Activated CD8-positive, alpha-beta memory T cell treated with anti-CD3 and anti-CD28 coated beads for 24 hours (primary cell): ENCODE data around the gene LHX2.
A peak's percentile ranks its signal among the peaks of the same experiment; 100 is the strongest.

Source experiments
- DNase-seq: peaks from one replicate; pipeline ENCODE4 v3.0.0-alpha.2; 2020

LHX2 gene

DNA sequence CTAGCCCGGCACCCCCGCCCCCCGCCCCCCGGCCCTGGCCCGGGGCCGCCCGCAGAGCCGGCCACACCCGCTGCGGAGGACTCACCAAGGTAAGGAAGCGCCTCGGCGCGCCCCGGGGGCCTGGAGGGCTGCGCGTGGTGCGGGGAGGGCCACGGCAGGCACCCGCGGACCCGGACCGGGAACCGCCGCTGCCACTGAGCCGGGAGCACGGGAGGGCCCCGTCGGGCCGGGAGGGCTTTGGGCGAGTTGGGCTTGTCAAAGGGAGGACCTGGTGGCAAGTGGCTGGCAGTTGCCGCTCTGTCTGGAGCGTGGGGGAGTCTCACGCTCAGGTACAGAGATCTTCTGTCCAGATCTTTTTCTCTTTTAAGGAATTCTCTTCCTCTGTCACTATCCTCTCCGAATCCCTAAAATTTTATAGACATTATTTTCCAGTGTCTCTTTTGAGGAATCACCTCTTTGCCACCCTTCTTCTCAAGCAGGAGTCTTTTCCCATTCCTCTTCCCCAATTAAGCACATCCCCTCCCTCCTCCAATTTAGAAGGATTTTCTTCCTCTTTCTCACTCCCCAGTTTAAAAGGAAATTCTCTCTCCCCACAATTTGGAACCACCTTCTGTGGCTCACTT lies 11.3 kb upstream of the LHX2 start:
- DNase-seq, result no peak

DNA sequence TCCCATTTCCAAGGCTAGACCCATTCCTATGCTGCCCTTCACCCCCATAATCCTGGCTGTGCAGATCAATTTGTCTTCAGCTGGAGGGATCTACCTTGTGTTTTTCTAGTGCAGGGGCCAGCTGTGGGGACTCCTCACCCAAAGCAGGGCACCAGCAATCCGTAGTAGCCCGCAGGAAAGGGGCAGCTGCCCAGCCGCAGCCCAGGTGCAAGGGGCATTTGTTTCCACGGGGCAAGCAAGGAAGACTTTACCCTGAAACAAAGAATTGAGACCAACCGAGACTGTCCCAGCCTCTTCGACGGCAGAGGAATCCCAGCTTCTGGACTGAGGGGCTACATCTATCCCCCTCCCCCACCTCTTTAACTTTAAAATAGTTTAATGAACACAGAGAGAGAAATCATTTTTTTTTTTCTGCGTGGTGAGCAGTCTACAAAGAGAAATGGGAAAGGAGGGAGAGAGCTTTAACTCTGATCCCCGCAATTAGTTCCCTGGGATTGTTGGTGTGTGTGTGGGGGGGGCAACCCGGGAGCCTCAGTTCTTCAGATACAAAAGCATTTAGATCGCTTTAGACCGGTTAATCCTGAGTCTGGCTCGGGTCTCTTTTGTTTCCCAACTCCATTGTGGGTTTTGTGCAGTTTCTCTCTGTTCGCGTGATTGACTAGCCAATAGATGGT lies 10.6 kb upstream of the LHX2 start:
- DNase-seq, result no peak

DNA sequence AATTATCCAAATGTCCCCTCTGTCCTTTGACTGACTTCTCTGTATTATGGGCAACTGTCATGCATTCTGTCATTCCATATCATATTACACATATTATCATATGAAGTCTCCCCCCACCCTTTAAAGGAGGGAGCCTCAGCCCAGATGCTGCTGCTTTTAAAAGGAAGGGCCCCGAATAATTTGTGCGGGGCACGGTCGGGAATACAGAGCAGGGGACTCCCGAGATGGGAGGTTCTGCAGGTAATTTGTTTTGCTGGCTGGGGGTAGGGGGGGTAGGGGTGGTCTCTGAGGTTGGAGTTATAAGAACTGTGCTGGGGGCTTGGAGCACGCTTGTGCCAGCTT lies 10.1 kb upstream of the LHX2 start:
- no peak for DNase-seq

DNA sequence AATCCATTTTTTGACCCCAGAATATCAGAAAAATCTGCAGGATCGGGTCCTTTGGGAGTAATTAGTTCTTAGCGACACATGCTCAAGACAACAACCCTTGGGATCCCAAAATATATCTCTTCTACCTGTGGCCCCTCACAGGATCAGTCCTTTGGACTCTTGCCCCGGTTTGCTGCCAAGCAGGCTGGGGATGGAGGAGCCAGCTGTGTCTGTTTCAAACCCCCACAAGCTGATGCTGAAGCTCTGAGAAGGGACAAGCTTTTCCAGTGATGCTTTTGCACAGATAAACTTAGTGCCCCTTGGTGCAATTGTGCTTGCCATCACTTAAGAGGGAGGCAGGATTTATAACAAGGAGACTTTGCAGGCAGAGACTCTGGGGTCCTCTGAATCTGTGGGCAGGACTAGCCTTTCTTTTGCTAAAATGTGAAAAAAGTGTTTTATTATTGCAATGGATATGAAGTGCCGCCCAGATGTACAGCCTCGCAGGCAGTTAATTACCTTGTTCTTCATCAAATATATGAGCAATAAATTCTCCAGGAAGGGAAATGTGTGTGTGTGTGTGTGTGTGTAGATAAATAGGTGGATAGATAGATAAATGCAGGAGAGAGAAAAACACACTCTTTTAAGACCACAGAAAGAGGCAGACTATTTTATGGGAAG lies 9.6 kb upstream of the LHX2 start:
- no peak for DNase-seq

DNA sequence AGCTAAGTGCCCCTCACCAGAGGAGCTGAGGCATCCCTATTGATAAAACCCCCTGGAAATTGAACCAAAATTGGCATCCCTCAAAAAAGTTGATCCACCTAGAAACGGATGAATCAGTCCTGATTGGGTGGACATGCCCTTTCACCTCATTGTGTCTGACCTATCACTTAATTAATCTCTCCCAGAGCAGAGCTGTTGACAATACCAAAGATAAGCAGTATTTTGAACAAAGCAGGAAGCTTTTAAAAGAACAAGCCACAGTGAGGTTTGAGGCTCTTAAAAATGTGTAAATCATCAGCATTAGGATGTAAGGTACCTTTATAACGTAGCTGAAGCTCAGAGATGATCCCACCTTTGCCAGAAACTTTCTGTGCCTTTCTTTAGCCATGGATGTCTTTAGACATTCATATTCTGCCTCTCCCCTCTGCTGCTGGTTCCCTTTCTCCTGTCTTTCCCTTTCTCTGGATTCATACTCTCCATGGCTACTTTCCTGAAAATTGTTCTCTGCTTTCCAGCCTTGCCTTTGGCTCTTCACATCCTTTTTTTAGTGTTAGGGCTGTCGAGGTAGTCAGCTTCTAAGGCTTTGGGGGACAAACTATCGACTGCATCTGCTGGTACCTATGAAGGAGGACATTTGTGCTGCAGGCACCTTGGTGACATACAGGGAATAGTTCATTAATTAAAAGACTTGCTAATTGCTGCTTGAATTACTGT lies 7.8 kb upstream of the LHX2 start:
- DNase-seq, result no peak

DNA sequence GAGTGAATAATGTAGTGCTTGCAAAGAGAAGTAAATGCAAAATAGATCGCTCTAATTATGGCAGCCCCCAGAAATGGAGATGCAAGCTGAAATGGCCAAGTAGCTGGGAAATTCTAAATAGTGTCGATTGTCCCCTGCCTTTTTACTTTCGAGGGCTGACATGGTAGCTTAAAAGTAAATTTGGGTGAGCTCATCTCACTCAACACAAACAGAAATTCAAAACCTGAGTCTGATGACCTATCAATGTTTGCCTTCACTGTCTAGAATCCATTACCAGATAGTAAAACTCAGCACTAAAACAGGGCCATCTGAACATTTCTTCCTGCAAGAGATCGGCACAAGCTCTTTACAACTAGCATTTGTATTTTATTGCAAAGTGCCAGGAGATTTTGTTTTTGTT lies 7.0 kb upstream of the LHX2 start:
- DNase-seq, result no peak

DNA sequence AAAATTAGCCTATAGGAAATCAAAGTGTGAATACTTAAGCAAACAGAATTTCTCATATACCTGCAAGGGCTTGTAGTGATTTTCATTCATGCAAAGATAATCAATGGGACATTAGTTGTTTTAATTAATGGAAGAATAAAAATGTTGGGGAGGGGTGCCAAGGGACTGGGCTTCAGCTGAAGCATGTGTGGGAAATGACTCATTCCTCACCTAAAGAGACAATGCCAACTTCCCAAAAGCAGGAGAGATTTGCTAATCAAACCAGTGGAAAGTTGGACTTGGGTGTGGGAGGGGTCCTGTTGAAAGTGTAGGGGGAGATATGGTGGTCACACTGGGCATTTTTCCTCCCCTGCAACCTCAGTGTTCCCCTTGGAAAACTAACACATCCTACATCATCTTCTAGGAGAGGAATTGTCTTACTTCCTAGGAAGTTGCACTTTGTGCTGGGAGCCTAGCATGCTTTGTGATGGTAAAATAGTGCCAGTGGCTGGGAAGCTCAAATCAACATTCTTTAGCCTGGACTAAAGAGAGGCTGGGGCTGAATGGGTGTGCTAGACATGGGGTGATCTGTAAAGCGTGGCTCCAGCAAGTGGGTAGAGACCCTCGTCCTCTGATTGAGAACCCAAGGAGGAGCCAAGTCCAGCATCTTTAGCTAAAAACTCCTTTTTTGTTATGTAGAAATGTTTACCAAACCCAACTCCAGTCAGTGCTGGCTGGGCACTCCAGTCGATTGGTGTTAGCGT lies 6.4 kb upstream of the LHX2 start:
- no peak for DNase-seq

DNA sequence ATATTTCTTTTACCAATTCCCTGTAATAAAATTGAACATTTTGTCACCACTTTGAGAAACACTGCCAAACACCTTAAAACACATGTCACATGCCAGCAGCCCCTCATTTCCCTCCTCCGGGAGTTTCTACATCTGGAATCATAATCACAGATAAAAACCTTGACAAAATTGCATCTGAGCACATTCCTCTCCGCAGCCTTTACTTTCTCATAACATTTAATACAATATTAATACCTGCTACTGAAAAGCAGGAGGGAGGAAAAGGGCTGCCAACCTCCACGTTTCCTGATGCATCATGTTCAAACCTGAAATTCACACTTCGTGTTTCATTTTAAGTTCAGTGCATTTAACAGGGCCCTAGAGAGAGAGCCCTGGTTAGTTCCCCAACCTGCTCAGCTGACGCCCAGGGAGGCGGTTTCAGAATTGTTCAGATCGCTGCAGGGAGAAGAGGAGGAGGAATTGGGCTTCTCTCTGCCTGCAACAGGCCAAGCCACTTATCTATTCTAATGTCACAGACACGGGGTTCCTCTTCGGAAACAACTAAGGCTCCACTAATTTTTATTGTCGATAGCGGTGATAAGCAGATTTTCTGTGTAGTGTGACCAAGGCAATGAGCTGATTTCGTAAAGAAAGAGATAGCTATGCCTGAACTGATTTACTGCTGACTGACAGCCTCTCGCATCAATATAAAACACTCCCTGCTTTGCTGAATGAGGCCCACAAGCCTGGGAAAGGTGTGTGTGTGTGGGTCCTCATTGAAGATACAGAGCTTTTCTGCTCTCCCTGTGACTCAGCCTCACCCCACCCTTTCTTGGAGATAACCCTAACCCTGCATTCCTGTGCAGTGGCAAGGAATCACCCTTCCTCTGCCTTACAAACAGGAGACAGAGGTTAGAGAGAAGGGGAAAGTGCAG lies 4.9 kb upstream of the LHX2 start:
- DNase-seq, result no peak

DNA sequence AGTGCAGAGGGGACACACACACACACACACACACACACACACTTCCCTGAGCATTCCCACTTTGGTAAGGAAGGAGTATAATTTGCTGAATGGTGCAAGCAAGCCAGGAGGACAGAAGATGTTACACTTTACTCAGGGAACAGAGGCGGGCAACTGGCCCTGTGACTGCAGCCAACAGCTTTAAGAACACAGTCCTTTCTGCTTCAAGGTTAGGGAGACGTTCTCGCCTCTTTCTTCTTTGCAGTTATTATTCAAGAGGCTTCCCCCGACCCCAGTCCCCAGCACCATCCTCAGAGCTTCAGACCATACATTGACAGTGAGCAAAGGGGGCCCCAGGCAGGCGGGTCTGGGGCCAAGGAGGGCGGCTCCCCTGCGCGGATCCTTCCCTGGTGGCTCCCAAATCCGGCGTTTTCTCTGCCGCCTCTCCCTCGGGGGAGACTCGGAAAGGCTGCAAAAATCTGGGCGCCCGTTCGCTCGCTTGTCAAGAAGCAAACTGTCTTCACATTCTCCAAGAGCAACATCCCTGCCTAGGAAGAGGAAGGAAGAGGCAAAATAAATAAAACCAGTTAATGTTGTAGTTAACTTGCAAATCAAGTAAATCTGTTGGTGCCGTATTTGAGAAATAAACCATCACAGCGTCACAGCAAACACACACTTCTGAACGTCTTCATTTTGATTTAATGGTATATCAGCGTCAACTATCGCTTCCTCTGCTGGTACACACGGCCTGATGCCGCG lies 3.8 kb upstream of the LHX2 start:
- DNase-seq, result no peak

DNA sequence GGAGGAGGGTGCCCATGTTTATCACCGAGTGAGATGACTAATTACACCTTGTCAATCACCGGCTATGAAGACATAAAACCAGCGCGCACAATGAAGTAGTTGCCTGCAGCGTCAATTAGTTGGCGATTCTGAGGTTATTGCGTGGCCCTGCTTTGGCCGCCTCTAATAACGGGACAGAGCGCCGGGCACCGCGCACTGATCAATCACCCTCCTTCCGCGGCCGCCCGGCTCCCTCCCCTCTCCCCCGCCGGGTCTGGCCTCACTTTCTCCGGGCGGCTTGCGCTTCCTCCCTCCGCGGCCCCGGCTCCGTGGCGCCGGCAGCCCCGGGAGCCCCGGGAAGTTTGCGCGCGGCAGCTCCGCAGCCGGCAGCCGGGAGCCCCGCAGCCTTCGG lies 3.3 kb upstream of the LHX2 start:
- DNase-seq, result no peak

DNA sequence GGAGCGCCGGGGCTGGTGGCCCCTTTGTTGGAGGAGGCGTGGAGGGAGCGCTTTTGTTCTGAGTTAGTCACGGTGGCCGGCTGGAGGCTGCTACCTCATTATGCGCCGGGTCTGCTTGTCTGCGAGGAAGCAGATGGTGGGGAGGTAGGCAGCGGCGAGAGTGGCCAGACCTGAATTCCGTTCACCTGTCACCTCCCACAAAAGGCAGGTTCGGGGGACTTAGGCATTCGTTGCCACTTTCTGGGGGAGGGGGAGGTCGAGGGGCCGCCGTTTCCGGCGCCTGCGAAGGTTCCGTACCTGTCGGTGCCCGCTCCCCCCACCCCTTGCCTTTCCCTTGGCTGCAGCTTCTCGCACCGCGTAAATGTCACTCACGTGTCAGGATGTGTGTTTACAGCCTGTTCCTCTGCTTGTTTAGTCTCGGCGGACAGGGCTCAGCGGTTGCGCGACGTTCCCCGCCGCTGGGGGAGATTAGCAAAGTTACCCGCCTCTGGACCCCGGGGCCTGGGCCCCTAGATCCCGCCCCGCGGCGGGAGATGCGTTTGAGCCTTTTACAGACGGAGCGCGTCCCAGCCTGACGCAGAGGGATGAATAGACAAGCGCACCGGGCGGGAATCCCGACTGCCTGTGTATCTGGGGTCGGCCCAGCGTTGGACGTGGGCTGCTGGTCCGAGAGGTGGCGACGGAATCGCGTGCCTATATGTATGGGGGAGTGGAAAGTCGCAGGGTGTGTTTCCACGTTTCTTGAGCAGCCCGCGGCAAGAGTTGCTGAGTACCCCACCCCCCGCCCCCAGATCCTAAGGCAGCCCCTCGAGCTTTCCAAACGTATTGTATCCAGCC lies 2.7 kb upstream of the LHX2 start:
- no peak for DNase-seq

DNA sequence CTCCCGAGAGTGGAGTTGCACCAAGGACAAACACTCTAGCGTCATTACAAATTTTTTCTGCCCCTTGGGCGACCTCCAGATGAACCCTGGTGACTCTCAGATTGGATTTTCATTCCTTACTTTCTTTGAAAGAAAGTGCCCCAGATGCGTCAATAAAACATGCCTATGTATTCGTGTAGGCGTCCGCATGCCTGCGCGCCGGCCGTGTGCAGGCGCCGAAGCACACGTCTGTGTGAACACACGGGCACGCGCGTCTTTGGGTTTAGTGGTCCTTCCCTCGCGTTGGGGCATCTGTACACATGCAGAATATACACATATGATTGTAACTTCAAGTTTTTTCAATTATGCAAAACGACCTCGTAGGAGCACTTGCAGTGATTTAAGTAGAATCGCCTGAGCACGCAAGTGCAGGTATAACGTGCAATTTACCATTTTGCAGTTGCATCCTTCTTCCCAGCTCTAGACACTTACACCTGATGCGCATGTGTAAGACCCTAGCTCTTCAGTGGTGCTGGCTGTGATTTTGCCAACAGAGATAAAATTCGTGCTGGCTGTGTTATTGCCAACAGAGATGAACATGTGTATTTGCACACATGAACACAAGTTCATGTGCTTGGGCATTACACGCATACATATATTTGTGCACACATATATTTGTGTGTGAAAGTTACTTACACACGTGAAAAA lies 1.9 kb upstream of the LHX2 start:
- peak; percentile 51 for DNase-seq

DNA sequence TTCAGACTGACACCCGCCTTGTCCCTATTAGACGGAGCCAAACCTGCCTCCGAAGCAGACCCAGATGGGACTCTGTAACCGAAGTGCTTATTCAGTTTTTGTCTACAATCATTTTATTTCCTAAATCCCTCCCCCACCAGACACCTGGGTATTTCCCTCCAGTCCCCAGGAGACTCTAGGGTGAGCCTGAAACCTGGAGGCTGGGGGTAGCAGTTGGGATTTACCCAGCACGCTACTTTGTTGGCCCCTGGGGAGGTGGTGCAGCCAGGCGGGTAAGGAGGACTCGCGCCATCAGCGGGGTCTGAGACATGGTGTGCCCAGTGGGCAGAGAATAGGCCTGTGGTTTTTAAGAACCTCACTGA lies 1.3 kb upstream of the LHX2 start:
- peak; percentile 58 for DNase-seq

DNA sequence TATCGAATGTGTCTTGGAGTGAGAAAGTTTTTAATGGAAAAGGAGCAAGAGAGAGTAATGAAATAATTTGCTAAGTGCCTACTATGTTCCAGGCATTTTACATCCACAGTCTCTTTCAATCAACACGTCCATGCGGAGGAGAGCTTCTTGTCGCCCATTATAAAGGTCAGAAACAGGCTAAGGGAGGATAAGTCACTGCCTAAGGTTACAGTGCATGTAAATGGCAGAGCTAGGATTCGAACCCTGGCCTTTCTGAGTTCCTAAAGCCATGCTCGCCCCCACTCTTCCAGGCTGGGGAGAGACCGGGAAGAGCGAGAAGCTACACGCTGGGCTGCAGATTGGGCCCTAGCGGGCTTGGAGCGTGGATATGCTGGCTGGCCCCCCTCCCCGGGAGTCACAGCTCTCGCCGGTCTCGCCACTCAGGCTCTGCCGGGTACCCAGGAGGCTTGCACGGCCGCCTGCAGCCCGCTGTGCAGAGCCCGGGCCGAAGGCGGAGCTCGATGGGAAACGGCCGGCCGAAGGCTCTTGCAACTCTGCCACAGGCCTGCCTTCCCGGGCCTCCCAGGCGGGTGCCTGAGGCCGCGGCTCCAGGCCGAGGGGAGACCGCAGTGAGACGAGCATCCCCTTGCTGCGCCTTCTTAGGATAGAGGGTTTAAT lies 775 bp upstream of the LHX2 start:
- peak; percentile 49 for DNase-seq

DNA sequence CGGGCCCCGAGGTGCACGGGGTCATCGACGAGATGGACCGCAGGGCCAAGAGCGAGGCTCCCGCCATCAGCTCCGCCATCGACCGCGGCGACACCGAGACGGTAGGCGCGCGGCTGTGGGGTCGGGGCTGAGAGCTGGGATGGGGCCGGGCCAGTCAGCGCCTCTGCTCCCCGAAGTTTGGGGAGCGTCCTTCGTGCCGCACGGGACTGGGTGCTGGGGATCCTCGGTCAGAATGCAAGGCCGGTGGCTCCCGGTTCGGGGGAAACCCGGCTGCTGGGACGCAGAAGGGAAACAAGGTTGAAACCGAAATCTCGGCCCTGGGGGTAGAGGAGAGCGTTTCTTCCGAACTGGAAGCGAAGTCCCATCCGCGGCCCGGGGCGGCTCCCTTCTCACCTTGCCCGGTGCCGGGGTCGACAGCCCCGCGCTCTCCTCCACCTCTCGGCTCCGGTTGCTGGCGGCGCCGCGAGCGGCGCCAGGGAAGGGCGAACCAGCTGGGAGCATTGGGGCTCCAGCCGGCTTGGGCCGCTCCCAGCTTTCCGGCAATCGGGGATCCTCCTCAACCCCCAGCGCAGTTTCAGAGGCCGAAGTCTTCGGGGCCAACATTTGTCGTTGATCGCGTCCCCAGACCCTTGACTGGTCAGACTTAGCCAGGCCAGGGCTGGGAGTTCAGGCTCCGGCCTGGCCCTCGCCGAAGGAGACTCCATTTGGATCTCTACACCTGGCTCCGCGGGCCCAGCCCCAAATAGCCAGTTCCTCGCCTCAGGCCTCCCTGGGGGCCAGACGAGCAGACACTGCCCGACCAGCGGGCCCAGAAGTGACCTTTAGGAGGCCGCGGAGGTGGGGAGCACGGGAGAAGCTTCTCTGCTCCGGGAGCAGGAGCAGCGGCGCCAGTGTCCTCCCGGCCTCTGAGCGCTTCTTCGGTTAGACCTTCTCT lies 1.1 kb downstream of the LHX2 start:
- DNase-seq, result no peak

DNA sequence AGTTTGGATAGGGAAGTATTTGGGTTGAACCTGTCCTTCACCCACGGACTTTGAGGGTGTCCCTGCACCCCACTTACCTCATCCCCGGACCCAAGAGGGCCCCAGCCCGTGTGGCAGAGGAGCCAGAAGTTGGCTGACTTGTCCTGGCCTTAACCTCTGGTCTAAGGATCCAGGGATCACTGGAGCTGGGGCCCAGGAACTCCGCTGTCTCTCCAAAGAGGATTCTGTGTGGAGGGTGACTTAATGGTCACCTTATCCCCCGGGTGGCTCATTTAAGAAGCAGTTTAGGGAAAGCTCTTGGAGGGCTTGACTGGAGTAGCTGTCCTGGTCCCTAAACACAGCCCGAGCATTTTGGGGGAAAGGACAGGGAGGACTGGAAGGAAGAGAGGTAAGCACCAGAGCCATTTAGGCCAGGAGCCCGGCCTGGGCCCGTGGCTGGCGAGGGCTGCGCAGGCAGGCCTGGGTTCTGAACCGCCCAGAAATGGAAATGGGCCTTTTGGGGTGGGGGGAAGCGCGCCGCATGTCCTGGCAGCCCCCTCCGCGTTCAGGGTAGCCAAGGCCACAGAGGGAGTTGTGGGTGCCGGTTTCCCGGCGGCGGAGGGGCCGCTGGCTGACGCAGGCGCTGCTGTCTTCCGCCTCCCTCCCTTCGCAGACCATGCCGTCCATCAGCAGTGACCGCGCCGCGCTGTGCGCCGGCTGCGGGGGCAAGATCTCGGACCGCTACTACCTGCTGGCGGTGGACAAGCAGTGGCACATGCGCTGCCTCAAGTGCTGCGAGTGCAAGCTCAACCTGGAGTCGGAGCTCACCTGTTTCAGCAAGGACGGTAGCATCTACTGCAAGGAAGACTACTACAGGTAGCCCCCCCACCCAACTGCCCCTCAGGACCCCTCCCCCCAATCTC lies 2.0 kb downstream of the LHX2 start:
- peak; percentile 61 for DNase-seq
